ENCODE results near the gene MED29.
"Not testable (repeated sequence)": the region's sequence is repeated elsewhere in the genome, so short reads cannot be mapped to it uniquely, and the experiment has no call there.

MED29 gene

DNA sequence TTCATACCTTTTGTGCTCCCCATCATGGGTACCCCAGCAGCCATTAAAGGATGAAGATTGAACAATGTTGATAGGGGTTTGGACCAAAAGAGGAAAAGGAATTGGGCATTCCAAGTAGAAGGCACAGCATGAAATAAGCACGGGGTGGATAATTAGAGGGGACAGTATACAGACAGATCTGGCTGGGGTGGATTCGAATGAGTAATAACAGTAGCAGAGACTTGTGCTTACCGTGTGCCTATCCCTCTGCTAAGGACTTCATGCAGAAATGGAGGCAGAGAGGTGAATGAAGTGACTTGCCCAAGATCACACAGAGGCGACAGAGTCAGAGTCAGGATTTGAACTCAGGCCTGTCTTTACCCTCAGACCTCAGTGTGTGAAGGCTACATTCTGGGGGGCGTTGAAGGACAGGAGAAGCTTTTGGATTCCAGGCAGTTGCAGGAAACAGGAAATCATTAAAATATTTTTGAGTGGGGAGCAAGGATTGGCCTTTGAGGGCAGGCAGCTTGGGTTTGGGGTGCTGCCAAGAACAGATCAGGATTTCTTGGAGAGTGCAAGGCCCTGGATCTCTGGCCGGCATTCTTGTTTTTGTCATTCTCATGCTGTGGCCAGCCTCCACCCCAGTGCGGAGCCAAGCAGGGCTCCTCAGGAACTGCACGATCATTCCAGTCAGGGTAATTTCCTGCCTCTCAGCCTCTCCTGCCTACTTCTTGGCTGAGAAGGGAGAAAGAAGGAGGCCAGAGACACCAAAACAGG, 19.0 kb upstream of the MED29 start:
- peak; percentile 75 for DNase-seq

GRCh38 chr19:39372941-39373340, 18.2 kb upstream of the MED29 start:
- DNase-seq: no peak

DNA sequence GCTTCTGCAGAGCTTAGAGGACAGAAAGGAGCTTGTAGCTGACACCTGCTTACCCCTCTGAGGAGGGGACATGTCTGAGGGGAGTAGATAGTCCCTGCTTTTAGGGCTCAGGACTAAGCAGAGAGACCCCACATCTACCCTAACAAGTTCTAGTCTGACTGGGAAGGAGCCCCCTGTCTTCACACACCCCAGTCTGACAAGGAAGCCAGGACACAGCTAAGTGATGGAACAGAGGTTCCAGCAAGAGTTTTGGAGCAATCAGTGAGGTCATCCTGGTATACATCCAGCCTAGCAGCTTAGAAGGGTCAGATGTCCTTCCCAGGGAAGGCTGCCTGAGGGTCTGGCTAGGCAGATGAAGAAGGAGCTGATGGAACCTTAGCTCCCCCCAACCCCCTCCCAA, 15.2 kb upstream of the MED29 start:
- DNase-seq: no peak

DNA sequence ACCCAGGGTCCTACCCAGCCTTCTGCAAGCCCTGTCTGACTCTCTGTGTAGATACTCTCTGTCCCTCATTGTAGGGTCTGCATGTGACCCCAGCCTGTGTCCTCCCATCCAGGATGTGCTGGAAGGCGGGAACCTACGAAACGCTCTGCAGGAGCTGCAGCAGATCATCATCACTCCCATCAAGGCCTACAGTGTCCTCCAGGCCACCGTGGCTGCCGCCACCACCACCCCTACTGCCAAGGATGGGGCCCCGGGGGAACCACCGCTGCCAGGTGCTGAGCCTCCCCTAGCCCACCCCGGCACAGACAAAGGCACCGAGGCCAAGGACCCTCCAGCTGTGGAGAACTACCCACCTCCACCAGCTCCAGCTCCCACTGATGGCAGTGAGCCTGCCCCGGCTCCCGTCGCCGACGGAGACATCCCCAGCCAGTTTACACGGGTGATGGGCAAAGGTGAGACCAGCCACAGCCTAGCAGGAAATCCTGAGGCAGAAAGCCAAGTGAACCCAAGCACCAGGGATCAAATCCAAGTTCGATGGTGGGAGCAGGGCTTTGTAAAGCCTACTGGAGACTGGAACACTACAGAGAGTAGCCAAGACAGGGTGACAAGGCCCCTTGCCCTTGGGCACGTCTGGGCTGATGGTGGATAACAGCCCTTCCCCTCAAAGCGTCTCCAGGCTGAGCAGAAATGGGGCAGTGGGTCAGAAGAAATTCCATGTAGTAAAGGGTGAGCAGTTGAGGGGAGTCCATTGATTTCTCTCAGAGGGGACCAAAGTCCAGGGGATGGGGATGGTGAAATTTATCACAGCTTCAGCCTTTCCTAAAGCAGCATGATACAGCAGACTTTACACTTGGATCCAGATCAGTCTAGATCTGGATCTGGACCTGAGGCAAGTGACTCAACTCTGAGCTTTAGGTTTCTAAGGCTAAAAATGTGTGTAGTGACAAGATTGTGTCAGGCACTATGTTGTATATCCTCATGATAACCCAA, 13.5 kb upstream of the MED29 start:
- no peak for DNase-seq

DNA sequence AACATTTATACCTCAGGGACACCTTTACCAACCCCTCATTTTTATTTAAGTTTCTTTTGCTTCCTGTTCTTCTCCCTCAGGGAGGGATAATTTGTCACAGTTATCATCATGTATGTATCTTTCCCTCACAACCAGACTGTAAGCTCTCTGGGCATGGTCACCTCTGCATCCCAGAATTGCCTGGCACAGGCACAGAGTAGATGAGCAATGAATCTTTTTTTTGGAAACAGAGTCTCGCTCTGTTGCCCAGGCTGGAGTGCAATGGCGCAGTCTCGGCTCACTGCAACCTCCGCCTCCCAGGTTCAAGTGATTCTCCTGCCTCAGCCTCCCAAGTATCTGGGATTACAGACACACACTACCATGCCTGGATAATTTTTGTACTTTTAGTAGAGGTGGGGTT, 11.8 kb upstream of the MED29 start:
- not testable (repeated sequence) for DNase-seq

DNA sequence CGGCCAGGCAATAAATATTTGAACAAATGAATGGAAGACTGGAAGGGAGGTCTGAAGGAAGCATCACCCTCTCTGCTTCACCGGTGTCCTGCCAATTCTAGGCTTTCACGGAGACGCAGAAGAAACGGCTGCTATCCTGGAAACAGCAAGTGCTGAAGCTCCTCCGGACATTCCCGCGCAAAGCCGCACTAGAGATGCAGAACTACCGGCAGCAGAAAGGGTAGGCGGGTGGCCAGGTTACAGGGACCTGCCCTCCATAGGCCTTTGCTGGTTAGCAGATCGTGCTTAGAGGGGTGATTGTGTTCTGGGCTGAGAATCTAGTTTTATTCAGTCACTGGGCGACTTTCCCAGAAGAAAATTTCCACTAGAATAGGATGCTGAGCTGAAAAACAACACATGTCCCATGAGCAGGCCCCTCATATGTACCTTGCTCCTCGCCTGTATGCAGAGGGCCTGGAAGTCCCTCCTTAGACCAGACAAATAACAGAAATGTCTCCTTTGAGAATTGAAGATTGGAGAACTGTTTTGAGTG, 11.2 kb upstream of the MED29 start:
- no peak for DNase-seq

- no peak for DNase-seq
Measured at GRCh38 chr19:39380521-39381502, 10.4 kb upstream of the MED29 start.

DNA sequence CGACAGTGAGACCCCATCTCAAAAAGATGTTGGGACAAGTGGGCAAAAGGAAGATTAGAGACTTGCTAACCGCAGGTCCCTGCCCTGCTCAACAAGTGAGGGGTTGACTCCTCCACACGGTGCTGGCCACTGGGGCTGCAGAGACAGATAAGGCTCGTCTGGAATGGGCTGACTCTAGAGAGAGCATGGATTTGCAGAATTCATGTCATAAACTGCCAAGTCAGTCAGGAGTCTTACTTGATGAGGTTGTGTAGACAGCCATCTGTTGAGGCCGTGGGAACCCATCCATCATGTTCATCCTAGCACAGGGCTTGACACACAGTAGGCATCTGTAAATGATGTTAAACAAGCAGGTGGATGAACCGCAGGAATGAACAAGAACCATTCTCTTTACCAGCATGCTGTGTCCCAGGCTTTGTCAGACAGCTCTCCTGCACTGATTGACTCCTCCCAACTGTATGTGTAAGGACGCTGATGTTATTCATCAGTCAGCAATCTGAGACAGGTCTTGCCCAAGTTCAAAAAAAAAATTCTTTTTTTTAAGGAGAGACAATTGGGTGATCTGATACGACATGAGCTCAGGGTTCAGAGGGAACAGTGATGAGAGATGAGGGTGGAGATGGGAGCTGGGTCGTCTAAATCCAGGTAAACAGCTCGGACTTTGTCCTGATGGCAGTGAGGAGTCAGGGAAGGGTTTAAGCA, 9.1 kb upstream of the MED29 start:
- no peak for DNase-seq

DNA sequence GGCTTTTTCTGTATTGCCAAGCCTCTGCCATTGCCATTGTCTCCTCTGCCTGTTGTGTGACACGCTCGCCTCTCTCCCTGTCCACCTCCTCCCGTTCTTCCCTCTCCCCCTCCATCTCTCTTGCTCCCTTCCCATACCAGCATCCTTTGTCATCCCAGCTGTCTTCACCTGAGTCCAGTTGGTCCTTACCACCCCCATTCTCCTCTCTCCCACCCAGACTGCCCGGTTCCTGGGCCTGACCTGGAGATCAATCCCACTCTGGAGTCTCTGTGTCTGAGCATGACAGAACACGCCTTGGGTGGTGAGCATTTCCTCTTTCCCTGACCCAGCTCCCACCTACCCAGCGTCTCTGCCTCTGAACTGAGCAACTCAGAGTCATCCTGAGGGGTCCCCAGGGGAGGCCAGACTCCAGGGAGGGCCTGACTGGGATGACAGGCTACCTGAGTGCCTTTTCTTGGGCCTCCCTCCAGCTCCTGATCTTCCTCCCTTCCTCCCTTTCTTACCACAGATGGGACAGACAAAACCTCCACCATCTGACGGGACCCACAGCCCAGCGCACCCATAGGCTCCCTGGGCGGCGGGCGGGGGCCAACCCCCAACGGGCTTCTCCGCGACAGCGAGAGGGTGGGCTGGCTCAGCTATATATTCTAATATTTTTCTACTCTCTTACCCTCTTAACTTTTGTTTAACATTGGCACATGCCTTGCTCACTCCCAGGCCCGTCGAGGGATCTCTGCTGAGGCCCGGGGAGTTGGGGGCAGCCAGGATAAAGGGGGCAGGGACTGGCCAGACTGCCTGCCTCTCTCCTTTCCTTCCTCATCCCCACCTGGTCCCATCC, 8.0 kb upstream of the MED29 start:
- no peak for DNase-seq

DNA sequence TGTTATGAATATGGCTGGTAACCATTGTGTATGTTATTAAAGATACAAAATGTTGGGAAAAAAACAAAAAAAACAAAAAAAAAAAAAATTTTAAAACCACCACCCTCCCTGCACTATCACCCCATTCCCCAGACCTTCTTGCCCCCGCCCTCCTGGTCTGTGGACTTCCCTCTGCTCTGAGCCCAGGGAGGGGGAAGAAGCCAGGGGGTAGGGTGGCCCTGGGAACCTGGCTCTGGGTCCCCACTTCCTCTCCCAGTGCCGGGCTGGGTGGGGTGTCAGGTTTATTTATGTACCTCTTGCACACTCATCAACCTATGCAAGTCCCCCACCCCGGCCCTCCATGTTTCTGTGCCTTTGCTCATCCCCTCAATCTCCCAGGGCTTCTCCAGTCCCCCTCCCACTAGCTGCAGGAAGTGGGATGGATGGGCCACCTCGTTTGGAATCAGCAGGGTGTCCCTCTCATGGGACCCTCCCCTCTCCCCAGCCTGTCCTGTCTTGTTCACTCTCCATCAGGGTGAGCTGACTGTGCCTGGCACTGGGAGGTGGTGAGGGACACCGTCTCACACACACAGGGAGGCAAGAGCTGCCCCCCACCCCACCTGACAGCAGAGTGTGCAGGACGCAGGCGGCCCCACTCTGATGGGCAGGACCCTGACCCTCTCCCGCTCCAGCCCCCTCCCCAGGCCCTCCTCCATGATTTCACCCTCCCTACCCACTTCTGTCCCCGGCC, 6.2 kb upstream of the MED29 start:
- no peak for DNase-seq

DNA sequence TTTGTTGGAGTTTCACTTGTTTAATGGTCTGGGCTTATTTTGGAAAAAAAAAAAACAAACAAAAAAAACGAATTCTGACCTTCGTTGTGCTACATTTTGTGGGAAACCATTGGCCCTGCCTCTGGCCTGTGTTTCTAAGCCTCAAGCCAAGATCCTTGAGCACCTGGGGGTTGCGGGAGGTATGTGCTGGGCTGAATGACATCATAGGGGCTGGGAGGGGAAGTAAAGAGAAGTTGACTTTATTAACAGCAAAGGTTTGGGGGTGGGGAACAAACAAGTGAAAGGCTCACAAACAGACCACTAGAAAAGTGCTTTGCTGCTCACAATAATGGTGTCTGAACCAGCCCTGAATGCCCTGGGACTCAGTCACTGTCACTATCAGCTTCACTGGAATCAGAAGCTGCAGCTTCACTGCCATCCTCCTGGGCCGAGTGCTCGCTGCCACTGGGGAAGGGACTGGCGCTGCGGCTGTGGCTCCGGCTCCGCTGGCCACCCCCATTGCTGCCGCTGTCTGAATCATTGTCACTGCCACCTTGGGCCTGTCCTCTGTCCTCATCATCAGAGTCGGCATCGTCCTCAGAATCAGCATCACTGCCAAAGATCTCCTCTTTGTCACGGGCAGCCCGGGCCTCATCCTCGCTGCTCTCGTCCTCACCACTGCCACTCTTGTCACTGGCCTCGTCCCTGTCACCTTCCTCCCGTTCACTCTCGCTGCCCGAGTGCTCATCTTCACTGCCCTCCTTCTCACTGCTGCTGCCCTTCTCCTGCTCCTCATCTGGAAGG, 5.4 kb upstream of the MED29 start:
- DNase-seq: no peak

- no peak for DNase-seq
Measured at GRCh38 chr19:39386557-39386956, 4.6 kb upstream of the MED29 start.

DNA sequence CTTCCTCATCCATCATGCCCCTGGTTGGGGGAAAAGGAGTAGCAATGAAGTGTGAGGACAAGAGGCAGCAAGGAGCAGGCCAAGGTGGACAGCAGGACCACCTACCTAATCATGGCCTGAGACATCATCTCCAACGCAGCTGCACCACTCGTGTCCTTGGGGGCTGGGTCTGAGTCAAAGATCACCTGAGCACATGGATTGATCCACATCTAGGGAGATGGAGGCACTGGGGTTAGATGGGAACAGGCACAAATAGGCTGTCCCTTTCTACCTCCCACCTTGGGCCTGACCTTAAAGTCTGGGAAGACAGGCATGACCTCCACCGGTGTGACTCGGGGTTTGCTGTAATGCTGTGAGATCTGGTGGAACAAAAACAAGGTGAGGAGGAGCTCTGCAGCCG, 2.5 kb upstream of the MED29 start:
- DNase-seq: no peak

GRCh38 chr19:39389631-39390414, 1.4 kb upstream of the MED29 start:
- no peak for DNase-seq

GRCh38 chr19:39390451-39390750, 777 bp upstream of the MED29 start:
- no peak for DNase-seq

DNA sequence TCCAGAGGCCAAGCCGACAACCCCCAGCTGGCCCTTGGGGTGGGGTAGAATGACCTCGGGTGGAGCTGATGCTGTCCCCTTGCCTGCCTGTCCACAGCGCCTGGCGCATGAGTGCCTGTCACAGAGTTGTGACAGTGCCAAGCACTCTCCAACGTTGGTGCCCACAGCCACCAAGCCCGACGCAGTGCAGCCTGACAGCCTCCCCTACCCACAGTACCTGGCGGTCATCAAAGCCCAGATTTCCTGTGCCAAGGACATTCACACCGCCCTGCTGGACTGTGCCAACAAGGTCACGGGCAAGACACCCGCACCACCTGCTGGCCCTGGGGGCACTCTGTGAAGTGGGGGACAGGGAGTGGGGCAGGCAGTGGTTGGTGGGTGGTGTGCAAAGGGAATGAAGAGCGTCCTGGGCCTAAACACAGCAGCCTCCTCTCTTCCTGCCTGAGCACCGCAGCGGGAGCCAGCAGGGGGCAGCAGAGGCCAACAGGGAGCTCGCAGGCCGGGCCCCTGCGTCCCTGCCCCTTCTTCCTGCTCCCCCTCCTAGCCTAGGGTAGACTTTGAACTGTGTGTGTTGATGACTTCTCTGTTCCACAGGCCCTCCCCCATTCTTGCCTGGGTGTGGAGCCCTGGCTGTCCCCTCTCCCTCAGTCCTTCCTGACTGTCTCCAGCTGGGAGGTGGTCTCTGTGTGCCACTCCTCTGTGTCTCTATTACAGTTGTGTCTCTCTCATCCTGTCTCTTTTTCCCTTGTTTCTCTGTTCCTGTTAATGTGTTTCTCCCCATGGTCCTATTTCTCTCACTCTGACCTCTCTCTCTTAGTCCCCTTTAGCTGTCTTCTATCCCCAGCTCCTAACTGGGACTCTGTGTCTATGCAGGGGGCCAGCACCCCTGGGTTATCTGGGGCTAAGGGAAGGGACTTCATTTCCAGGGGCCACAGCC, 6.5 kb downstream of the MED29 start:
- DNase-seq: peak; percentile 54

- peak; percentile 21 for DNase-seq
Measured at GRCh38 chr19:39398297-39398864, 7.2 kb downstream of the MED29 start.

All from amniotic stem cell (primary cell).